Limb (tissue), 2 donors: ENCODE data around the gene HSD17B1.
A peak's percentile ranks its signal among the peaks of the same experiment; 100 is the strongest.
"Not testable (repeated sequence)": the region's sequence is repeated elsewhere in the genome, so short reads cannot be mapped to it uniquely, and the experiment has no call there.

ENCODE experiments used
- DNase-seq, 2 donors: peaks; one replicate each; pipeline ENCODE4 v3.0.0-alpha.2; 2016; ENCODE audit errors: extremely low spot score in 2 of 2

HSD17B1 gene

DNA sequence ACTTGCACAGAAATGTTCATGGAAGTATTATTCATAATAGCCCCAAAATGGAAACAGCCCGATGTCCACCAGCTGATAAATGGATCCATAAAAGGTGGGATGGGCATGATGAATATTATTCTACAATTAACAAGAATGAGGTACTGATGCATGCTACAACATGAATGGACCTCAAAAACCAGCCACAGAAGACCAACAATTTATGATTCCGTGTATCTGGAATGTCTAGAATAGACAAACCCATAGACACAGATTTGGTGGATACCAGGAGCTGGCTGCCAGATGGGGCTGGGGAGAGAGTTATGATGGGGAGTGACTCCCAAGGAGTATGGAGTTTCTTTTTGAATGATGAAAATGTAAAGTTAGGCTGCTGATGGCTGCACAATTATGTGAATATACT is 27.5 kb upstream of the HSD17B1 start:
- DNase-seq = no peak

DNA sequence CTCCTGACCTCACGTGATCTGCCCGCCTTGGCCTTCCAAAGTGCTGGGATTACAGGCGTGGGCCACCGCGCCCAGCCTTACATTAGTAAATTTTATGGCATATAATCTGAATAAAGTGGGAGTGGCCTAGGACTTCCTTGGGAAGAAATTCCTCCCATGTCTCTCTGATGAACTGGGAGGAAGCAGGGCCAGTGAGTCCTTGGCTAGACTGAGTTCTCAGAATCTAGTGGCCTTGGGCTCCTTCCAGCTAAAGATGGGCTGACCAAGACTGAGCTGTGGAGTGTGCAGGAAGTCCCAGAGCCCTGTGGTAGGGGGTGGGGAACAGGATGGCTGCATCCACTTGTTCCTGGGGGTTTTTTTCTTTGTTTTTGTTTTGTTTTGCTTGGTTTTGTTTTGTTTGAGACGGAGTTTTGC is 26.7 kb upstream of the HSD17B1 start:
- no peak for DNase-seq

GRCh38 chr17:42527932-42528331 is 24.8 kb upstream of the HSD17B1 start:
- DNase-seq = no peak

GRCh38 chr17:42529061-42529460 is 23.7 kb upstream of the HSD17B1 start:
- DNase-seq = no peak

GRCh38 chr17:42530952-42531454 is 21.7 kb upstream of the HSD17B1 start:
- no peak for DNase-seq

DNA sequence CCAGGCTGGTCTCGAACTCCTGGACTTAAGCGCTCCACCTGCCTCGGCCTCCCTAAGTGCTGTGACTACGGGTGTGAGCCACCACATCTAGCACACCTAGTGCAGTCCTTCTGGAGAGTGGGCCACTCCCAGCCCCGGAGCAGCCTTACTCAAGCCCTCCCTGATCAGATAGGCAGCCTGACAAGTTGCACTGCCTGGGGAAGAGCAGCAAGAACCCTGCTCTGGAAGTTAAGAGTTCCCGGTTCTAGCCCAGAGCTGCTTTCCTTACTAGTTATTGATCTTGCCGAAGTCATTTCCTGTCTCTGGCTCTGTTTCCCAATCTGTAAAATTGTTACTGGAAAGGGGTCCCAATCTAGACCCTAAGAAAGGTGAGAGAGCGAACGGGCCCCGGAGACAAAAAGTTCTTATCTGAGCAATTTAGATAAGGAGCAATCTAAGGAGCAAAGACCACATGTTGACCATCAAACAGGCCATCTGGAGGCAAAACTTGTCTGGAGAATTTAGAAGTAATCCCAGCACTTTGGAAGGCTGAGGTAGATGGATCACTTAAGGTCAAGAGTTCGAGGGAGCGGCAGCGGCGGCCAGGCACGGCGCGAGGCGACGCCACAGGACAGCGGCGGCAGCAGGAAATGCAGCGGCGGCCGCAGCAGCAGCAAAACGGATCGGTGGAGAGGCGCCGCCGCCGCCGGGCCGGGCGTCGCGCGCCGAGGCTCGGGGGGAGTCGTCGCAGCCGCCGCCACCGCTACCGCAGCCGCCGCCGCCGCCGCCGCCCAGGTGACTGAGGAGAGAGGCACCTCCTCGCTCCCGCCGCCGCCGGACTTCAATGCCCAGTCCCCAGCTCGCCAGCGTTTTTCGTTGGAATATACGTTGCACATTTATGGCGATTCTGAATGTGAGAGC is 21.0 kb upstream of the HSD17B1 start:
- DNase-seq = peak; percentile 64 to 73

GRCh38 chr17:42535155-42536047 is 17.3 kb upstream of the HSD17B1 start:
- DNase-seq = no peak

DNA sequence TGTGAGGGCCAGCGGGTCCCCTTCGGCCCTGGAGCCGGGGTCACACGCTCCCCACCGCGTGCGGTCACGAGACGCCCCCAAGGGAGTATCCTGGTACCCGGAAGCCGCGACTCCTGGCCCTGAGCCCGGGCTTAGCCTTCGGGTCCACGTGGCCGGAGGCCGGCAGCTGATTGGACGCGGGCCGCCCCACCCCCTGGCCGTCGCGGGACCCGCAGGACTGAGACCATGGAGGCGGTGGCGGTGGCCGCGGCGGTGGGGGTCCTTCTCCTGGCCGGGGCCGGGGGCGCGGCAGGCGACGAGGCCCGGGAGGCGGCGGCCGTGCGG is 16.7 kb upstream of the HSD17B1 start, which contains the start of gene NAGLU:
TSS of gene NAGLU (plus strand) at position 194 of the 324 bp plus-strand sequence. CDS start at position 226, 32 bp downstream.
- peak; percentile 91 to 96 for DNase-seq

DNA sequence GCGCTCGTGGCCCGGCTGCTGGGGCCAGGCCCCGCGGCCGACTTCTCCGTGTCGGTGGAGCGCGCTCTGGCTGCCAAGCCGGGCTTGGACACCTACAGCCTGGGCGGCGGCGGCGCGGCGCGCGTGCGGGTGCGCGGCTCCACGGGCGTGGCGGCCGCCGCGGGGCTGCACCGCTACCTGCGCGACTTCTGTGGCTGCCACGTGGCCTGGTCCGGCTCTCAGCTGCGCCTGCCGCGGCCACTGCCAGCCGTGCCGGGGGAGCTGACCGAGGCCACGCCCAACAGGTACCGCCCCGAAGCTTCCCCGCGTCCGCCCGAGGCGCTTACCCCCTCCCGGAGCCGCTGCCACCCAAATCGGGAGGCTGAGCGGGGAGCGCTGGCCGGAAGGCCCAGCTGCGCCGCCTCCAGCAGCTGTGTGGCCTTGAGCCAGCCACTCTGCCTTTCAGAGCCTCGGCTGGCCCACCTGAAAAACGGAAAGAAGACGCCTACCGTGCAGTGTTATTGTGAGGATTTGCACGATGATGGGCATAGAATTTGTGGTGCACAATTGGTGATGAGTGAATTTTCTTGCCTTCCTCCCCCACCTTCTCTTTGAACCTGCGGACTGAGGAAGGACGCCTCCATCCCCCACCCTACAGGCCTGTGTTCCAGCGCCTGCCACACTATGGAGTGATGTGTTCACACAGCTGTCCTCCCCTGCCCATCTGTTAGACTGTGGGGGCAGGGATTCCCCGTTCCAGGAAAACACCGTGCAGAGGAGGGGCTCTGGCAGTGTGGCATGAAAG is 16.2 kb upstream of the HSD17B1 start:
- peak; percentile 76 to 85 for DNase-seq

GRCh38 chr17:42537156-42537805 is 15.4 kb upstream of the HSD17B1 start:
- no peak for DNase-seq

DNA sequence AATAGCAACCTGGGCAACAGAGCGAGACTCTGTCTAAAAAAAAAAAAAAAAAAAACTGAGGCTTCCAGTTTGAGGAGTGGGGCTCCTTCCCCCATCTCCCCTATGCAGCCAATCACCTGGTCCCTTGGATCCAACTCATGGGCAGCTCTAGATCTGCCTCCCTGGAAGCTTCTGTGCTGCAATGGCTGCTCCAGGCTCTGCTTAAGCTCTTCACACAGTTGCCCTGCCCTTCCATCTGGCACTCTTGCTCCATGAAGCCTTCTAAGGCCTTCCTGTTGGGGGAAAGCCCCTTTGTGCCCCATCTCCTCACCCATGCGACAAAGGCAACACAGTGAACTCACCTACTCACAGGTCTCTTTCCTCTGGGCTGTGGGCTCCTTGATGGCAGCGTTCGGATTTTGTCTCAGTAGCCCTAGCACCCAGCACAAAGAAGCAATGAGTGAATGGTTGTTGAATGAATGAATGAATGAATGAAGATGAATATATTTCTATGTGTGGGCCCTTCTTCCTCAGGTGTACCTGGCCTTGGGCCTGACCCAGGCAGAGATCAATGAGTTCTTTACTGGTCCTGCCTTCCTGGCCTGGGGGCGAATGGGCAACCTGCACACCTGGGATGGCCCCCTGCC is 14.8 kb upstream of the HSD17B1 start:
- no peak for DNase-seq

GRCh38 chr17:42538482-42538881 is 14.2 kb upstream of the HSD17B1 start:
- no peak for DNase-seq

DNA sequence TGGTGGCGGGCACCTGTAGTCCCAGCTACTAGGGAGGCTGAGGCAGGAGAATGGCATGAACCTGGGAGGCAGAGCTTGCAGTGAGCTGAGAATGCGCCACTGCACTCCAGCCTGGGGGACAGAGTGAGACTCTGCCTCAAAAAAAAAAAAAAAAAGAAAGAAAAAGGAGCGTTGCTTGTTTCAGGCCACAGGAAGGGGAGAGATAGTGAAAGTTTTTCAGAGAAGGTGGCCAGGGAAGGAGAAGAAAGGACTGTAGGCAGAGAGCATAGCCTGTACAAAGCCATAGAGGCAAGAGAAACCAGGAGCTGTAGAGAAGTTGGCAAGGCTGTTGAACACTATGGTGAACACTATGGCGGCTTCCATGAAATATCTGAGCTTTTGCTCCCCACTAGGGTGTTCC is 12.2 kb upstream of the HSD17B1 start:
- not testable (repeated sequence) for DNase-seq

DNA sequence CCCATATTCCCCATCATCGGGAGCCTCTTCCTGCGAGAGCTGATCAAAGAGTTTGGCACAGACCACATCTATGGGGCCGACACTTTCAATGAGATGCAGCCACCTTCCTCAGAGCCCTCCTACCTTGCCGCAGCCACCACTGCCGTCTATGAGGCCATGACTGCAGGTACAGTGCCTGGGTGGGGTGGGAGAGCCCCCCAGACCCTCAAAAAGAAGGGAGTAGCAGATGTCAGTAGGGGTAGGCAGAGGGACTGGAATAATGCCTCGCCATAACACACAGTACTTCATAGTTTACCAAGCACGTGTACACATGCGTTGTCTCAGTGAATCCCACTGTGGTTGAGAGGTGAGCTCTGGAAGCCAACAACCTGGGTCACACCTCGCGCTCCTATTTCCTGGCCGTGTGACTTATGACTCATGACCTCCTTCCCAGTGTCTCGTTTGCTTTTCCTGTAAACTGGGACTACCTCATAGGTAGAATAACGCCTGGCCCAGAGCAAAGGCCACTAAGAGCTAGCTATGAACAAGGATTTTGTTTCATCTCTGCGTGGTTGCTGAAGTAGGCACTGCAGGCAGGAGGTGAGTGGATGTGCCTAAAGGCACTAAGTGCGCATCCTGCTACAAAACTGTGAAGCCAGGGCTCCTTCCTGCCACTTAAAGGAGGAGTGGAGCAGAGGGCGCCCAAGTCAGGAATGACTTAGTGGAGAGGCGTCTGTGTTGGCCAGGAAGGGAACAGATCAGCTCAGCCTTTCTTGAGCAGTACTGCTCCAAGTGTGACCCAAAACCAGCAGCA is 11.5 kb upstream of the HSD17B1 start:
- no peak for DNase-seq

GRCh38 chr17:42543190-42544079 is 9.3 kb upstream of the HSD17B1 start:
- no peak for DNase-seq

- DNase-seq = no peak
These were observed 7.8 kb upstream of the HSD17B1 start for GRCh38 chr17:42544874-42545283.

DNA sequence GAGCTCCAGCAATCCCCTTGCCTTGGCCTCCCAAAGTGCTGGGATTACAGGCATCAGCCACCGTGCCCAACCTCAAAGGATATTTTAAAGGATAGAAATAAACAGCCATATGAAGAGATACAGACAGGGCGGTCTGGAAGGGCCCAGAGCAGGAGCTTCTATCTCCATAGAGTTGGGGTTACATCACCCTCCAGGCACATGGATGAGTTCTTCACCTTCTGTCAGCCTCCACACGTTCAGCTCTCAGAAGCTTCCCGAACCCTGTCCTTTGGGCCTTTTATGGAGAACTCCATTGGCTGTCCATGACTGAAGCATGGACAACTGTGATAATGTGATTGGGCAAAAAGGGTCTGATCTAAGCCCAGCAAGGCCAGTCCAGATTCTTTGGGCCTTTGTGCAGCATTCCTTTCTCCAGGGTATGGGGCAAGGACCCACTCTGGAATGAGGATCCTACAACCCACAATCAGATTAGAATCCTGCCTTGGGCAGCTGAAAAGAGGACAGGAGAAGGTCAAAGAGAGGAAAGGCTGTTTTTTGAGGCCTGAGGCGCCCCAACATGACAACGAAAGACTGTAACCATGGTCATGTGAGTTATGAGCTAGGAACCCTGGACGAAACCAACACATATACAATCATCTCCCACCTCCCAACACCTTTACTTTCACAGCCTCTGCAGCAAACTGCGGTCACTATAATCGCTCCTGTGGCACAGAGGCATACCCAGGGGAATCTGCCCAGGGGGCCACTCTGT is 6.8 kb upstream of the HSD17B1 start:
- not testable (repeated sequence) for DNase-seq

GRCh38 chr17:42547001-42547461 is 5.7 kb upstream of the HSD17B1 start:
- DNase-seq = peak in 1 of 2 donors; percentile 30
